Adrenal gland (tissue), 12 donors: ENCODE data around the gene DCAF17. TPM values are rescaled to one million over a fixed set of nuclear protein-coding genes. Genes with fewer than 3 reads are reported as not detected.

ENCODE experiments used
- DNase-seq, 7 donors: peaks; one replicate each; pipeline ENCODE4 v3.0.0-alpha.2; 2019 to 2020
- H3K27ac ChIP-seq, 5 donors: fragments of 200-600 bp; sonication (generic) in 4 of 5; 1 replicate in 3 of 5; 2 replicates in 2 of 5; pipeline versions ENCODE4 v1.5.1 to v1.8.0; 2016 to 2020; ENCODE audit warnings: mild to moderate bottlenecking in 1 of 5
- H3K27me3 ChIP-seq: fragments of 200-600 bp; 2 replicates; pipeline ENCODE4 v1.8.0; 2021
- H3K36me3 ChIP-seq, 2 donors: fragments of 200-600 bp; replicated peaks in 1 of 2; 1 replicate in 1 of 2; 2 replicates in 1 of 2; pipeline versions ENCODE4 v1.5.1 to v1.8.0; 2018 to 2022
- H3K4me1 ChIP-seq, 2 donors: fragments of 200-600 bp; replicated peaks in 1 of 2; 1 replicate in 1 of 2; 2 replicates in 1 of 2; pipeline versions ENCODE4 v1.5.1 to v1.8.0; 2018 to 2021
- H3K4me3 ChIP-seq, 4 donors: fragments of 200-600 bp; sonication (generic) in 3 of 4; one replicate each; pipeline ENCODE4 v1.5.1; 2016 to 2018
- H3K9me3 ChIP-seq, 3 donors: fragments of 200-600 bp; sonication (generic) in 1 of 3; replicated peaks in 1 of 3; 1 replicate in 2 of 3; 2 replicates in 1 of 3; pipeline versions ENCODE4 v1.5.1 to v1.8.0; 2016 to 2021
- POLR2A ChIP-seq, 2 donors: fragments of 450-650 bp; IDR thresholded peaks; one replicate each; pipeline ENCODE4 v1.6.1; 2017; ENCODE audit warnings: antibody characterized with exemption in 2 of 2, mild to moderate bottlenecking in 2 of 2, moderate library complexity in 1 of 2
- WGBS, 4 donors: extraction: QIAGEN DNeasy Blood & Tissue Kit in 2 of 4; methylation state at CpG; one replicate each; pipeline versions ENCODE4 v1.1.5 to v1.1.7; 2013 to 2017; 5-methylcytosine and 5-hydroxymethylcytosine counted together
- intact Hi-C, 2 donors: fragments of 100-400 bp; cut with DNase I; formaldehyde crosslinking; loops; one replicate each; pipeline versions ENCODE4 v1.14.1 to v1.15.0; 2022 to 2023
- polyA plus RNA-seq, 3 donors: library from polyadenylated mRNA; stranded (reverse); fragments of 200-250 nt in 2 of 3; fragments of 350-450 nt in 1 of 3; fragmentation: Illumina TruSeq in 1 of 3; extraction: RNeasy Lipid Tissue Mini Kit (QIAGEN cat#74804) in 1 of 3; gene quantifications; one replicate each; pipeline ENCODE4 v1.2.3, GENCODE V29; 2013 to 2014
- total RNA-seq, 9 donors: library from RNA; depleted of rRNA in 4 of 9; stranded (reverse); fragments of >200 nt in 4 of 9; fragments of 120-200 nt in 1 of 9; fragmentation: NEBNext Ultra II Directional in 1 of 9; extraction: Animal tissue kit (Norgen Biotek cat#: 25700) in 1 of 9; gene quantifications; one replicate each; pipeline versions ENCODE4 v1.1.0 to v1.2.4, GENCODE V29; 2013 to 2023
- TF ChIP-seq, protein P1 (sequence below), 6 experiments: fragments of 450-650 bp in 4 of 6; fragments of 200-600 bp in 2 of 6; sonication (generic) in 1 of 6; IDR thresholded peaks; 1 replicate in 5 of 6; 2 replicates in 1 of 6; pipeline versions ENCODE4 v1.5.1 to v1.8.0; 2016 to 2021; ENCODE audit warnings: antibody characterized with exemption in 6 of 6, mild to moderate bottlenecking in 2 of 6, moderate library complexity in 1 of 6
- donor health status: healthy with polysubstance abuse.
- donor health status: Bipolar disorder and iron deficiency.
- donor health status: DM: yes; HTN: yes; CAD: no.
- donor health status: DM: no; HTN: no; CAD: no.
- donor health status: DM: no; HTN: no; CAD: no.
- donor health status: DM: yes; HTN: yes; CAD: no.

DCAF17 gene
- total and polyA plus RNA-seq, 12 donors = 2.6 to 21.9 (median 15.9) TPM

- 93 to 100% (median 96%) methylated on average over 1 of the region's 1 CpG for WGBS, 4 donors
- intact Hi-C loops = no loop called here
These were observed 28.5 kb upstream of the DCAF17 start for GRCh38 chr2:171405546-171405945.

DNA sequence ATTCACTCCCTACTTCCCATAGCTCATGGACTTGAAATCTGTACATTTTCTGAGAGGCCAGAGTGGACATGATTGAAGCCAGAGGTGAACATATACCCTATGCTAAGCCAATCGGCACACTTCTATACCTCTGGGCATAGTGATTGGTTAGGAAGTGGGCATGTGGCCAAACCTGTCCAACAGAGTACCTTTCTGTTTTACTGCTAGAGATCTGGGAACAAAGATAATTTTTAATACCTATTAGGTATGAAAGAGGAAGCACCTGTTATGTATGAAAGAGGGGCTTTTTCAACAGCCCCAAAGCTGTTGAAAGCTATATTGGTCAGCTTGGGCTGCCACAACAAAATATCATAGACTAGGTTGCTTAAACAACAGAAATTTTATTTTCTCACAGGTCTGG is 28.0 kb upstream of the DCAF17 start:
- TF ChIP-seq, protein P1, sequence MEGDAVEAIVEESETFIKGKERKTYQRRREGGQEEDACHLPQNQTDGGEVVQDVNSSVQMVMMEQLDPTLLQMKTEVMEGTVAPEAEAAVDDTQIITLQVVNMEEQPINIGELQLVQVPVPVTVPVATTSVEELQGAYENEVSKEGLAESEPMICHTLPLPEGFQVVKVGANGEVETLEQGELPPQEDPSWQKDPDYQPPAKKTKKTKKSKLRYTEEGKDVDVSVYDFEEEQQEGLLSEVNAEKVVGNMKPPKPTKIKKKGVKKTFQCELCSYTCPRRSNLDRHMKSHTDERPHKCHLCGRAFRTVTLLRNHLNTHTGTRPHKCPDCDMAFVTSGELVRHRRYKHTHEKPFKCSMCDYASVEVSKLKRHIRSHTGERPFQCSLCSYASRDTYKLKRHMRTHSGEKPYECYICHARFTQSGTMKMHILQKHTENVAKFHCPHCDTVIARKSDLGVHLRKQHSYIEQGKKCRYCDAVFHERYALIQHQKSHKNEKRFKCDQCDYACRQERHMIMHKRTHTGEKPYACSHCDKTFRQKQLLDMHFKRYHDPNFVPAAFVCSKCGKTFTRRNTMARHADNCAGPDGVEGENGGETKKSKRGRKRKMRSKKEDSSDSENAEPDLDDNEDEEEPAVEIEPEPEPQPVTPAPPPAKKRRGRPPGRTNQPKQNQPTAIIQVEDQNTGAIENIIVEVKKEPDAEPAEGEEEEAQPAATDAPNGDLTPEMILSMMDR (IDR thresholded peaks at IDR 0.05) = no peak
- no peak for TF ChIP-seq POLR2A (IDR thresholded peaks at IDR 0.05)
- Histone ChIP-seq H3K27ac (no peak overlapping the region), H3K27me3 (no peaks in the 10 kb centered on the region), H3K4me1 (peaks cover 5 to 7% of the 10 kb centered on the region in 2 donors), H3K9me3 (no peaks in the 10 kb centered on the region), H3K4me3 (no peak overlapping the region), H3K36me3 (no peaks in the 10 kb centered on the region)
- intact Hi-C loops = no loop called here
- no peak for DNase-seq
- WGBS, 4 donors = 85 to 90% (median 88%) methylated on average over 1 of the region's 1 CpG

More at GRCh38 chr2:171405546-171405945, 28.5 kb upstream of the DCAF17 start:
- H3K4me1 ChIP-seq = peaks cover 5 to 7% of the 10 kb centered on the region in 2 donors
- DNase-seq = no peak
- no peaks in the 10 kb centered on the region for H3K36me3 ChIP-seq
- no peak overlapping the region for H3K4me3 ChIP-seq
- H3K27me3 ChIP-seq = no peaks in the 10 kb centered on the region
- no peak overlapping the region for H3K27ac ChIP-seq
- no peaks in the 10 kb centered on the region for H3K9me3 ChIP-seq
- TF ChIP-seq, protein P1 (IDR thresholded peaks at IDR 0.05) = no peak
- TF ChIP-seq POLR2A (IDR thresholded peaks at IDR 0.05) = no peak

DNA sequence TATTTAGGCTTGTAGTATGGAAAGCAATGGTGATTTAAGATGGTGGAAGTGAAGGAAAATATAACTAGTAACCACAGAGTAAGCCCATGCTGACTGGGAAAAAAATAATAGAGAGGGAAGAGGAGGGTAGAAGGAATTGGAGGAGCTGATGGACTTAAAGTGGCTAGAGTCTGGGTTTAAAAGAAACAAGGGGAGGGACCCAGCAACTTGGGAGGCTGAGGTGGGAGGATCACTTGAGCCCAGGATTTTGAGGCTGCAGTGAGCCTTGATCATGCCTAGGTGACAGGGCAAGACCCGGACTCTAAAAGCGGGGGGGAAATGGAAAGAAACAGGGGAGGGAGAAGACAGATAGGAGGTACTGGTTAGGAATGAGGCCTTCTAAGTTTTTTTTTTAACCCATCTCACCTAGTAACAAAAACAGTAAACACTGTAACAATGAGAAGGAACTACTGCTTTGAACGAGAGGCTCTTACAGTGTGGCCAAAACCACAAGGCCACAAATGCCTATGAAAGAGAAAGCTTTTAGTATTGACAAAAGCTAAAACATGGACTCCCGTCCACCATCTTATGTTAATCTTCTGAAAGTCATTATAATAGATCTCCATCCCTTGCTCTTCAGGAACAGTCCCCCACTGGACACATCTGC is 26.9 kb upstream of the DCAF17 start:
- TF ChIP-seq, protein P1 (IDR thresholded peaks at IDR 0.05) = no peak
- no peak for TF ChIP-seq POLR2A (IDR thresholded peaks at IDR 0.05)
- H3K27ac ChIP-seq = no peak overlapping the region
- no peak overlapping the region for H3K4me3 ChIP-seq
- no peaks in the 10 kb centered on the region for H3K27me3 ChIP-seq
- no peak for DNase-seq
- H3K36me3 ChIP-seq = no peaks in the 10 kb centered on the region
- H3K9me3 ChIP-seq = no peaks in the 10 kb centered on the region
- peaks cover 5 to 7% of the 10 kb centered on the region in 2 donors for H3K4me1 ChIP-seq
- WGBS, 4 donors = 82 to 93% (median 90%) methylated on average over 4 of the region's 4 CpGs
- intact Hi-C loops = no loop called here

GRCh38 chr2:171407676-171408044 is 26.4 kb upstream of the DCAF17 start:
- no peak overlapping the region for H3K4me3 ChIP-seq
- TF ChIP-seq, protein P1 (IDR thresholded peaks at IDR 0.05) = no peak
- no peak for TF ChIP-seq POLR2A (IDR thresholded peaks at IDR 0.05)
- H3K27ac ChIP-seq = no peak overlapping the region
- 79 to 97% (median 88%) methylated on average over 1 of the region's 1 CpG for WGBS, 4 donors
- H3K36me3 ChIP-seq = no peaks in the 10 kb centered on the region
- intact Hi-C loops = no loop called here
- no peaks in the 10 kb centered on the region for H3K27me3 ChIP-seq
- H3K4me1 ChIP-seq = peaks cover 5 to 7% of the 10 kb centered on the region in 2 donors
- DNase-seq = no peak
- no peaks in the 10 kb centered on the region for H3K9me3 ChIP-seq
